ELF-1 (cell line): ENCODE measurements around the gene SLC25A38.

Experiments used
- DNase-seq: peaks from one replicate; pipeline ENCODE4 v3.0.0-alpha.2; 2016; ENCODE audit warnings: low read depth, low spot score

Gene SLC25A38

GRCh38 chr3:39433642-39434041 lies 50.5 kb downstream of the SLC25A38 start:
- no peak for DNase-seq

- DNase-seq: no peak
Observed at GRCh38 chr3:39434574-39434973, 51.4 kb downstream of the SLC25A38 start.

- DNase-seq: peak; percentile 35
Observed at GRCh38 chr3:39435006-39435748, 52.0 kb downstream of the SLC25A38 start.

GRCh38 chr3:39438880-39439279 lies 55.7 kb downstream of the SLC25A38 start:
- no peak for DNase-seq

- DNase-seq: no peak
Observed at GRCh38 chr3:39440316-39440715, 57.1 kb downstream of the SLC25A38 start.

GRCh38 chr3:39443530-39443929 lies 60.4 kb downstream of the SLC25A38 start:
- DNase-seq: peak; percentile 46

GRCh38 chr3:39445927-39446326 lies 62.8 kb downstream of the SLC25A38 start:
- no peak for DNase-seq

- no peak for DNase-seq
Observed at GRCh38 chr3:39446444-39446843, 63.3 kb downstream of the SLC25A38 start.
